GM23338 (cell line): ENCODE data around the gene SLC17A6. TPM values are rescaled to one million over a fixed set of nuclear protein-coding genes. Genes with fewer than 3 reads are reported as not detected.
A peak's percentile ranks its signal among the peaks of the same experiment; 100 is the strongest.

ENCODE experiments used
- ATAC-seq: fragments of 200-7000 bp; cut with Tn5 transposase; 3 replicates; pipeline ENCODE4 v1.9.1; 2020
- DNase-seq: peaks from one replicate; pipeline ENCODE4 v3.0.0-alpha.2; 2015; ENCODE audit warnings: low spot score
- H2AFZ ChIP-seq: fragments of 200-600 bp; sonication (generic); 2 replicates; pipeline ENCODE4 v1.8.0; 2016; ENCODE audit warnings: antibody characterized with exemption, mild to moderate bottlenecking, moderate library complexity
- H3F3A ChIP-seq: fragments of 200-600 bp; sonication (generic); replicated peaks from 2 replicates; pipeline ENCODE4 v1.8.0; 2017; ENCODE audit warnings: antibody characterized with exemption, mixed run types, low read depth
- H3K27ac ChIP-seq: fragments of 200-600 bp; sonication (generic); 2 replicates; pipeline ENCODE4 v1.6.1; 2016; ENCODE audit warnings: low read depth
- H3K27me3 ChIP-seq: fragments of 200-600 bp; sonication (generic); 2 replicates; pipeline ENCODE4 v1.8.0; 2016; ENCODE audit warnings: mild to moderate bottlenecking, mixed run types, moderate library complexity; ENCODE audit not compliant: insufficient read depth
- H3K36me3 ChIP-seq: fragments of 200-600 bp; sonication (generic); 2 replicates; pipeline ENCODE4 v1.8.0; 2016; ENCODE audit warnings: mild to moderate bottlenecking; ENCODE audit not compliant: insufficient read depth
- H3K4me1 ChIP-seq: fragments of 200-600 bp; sonication (generic); 2 replicates; pipeline ENCODE4 v1.8.0; 2016; ENCODE audit warnings: mild to moderate bottlenecking, moderate library complexity; ENCODE audit not compliant: insufficient read depth
- H3K4me2 ChIP-seq: fragments of 200-600 bp; sonication (generic); 2 replicates; pipeline ENCODE4 v1.7.1; 2017; ENCODE audit warnings: mixed run types
- H3K4me3 ChIP-seq: fragments of 200-600 bp; sonication (generic); 2 replicates; pipeline ENCODE4 v1.6.1; 2016; ENCODE audit warnings: mixed run types
- H3K79me2 ChIP-seq: fragments of 200-600 bp; sonication (generic); replicated peaks from 2 replicates; pipeline ENCODE4 v1.8.0; 2017; ENCODE audit warnings: mild to moderate bottlenecking; ENCODE audit not compliant: insufficient read depth
- H3K9me2 ChIP-seq: fragments of 200-600 bp; sonication (generic); 2 replicates; pipeline ENCODE4 v1.8.0; 2017; ENCODE audit not compliant: insufficient read depth
- H4K20me1 ChIP-seq: fragments of 200-600 bp; sonication (generic); replicated peaks from 2 replicates; pipeline ENCODE4 v1.8.0; 2017; ENCODE audit warnings: mild to moderate bottlenecking; ENCODE audit not compliant: insufficient read depth
- H3K27ac Mint-ChIP-seq: 2 replicates; pipeline ENCODE4 v1.8.0; 2020; ENCODE audit warnings: inconsistent platforms, mild to moderate bottlenecking, moderate library complexity, mixed read lengths
- H3K27me3 Mint-ChIP-seq: 3 replicates; pipeline ENCODE4 v1.8.0; 2022; ENCODE audit warnings: low read depth, mild to moderate bottlenecking, moderate library complexity, mixed read lengths, inconsistent platforms; ENCODE audit not compliant: insufficient read depth, poor library complexity
- H3K36me3 Mint-ChIP-seq: 3 replicates; pipeline ENCODE4 v1.8.0; 2021; ENCODE audit warnings: low read depth, mild to moderate bottlenecking, inconsistent platforms, moderate library complexity, mixed read lengths
- H3K4me1 Mint-ChIP-seq: 3 replicates; pipeline ENCODE4 v1.8.0; 2020; ENCODE audit warnings: mild to moderate bottlenecking, inconsistent platforms, mixed read lengths
- H3K4me3 Mint-ChIP-seq: 3 replicates; pipeline ENCODE4 v1.8.0; 2021; ENCODE audit warnings: moderate library complexity, mild to moderate bottlenecking, inconsistent platforms, mixed read lengths
- H3K9me3 Mint-ChIP-seq: 3 replicates; pipeline ENCODE4 v1.8.0; 2020; ENCODE audit warnings: moderate library complexity, mild to moderate bottlenecking, inconsistent platforms, mixed read lengths
- CTCF ChIP-seq, 2 experiments: fragments of 200-600 bp in 1 of 2; sonication (generic) in 1 of 2; conservative IDR thresholded peaks; 2 replicates each; pipeline versions ENCODE4 v1.5.1 to v1.6.1; 2016 to 2017; ENCODE audit warnings: antibody characterized with exemption in 2 of 2, low read depth in 2 of 2, mild to moderate bottlenecking in 2 of 2, moderate library complexity in 1 of 2
- EZH2 ChIP-seq: fragments of 200-600 bp; sonication (generic); IDR thresholded peaks from one replicate; pipeline ENCODE4 v1.8.0; 2017; ENCODE audit warnings: antibody characterized with exemption, mild to moderate bottlenecking, low read depth; ENCODE audit not compliant: unreplicated experiment
- EZH2phosphoT487 ChIP-seq: fragments of 200-600 bp; sonication (generic); IDR thresholded peaks from one replicate; pipeline ENCODE4 v1.8.1; 2018; ENCODE audit warnings: antibody characterized with exemption; ENCODE audit not compliant: unreplicated experiment
- JUNB ChIP-seq: IDR thresholded peaks from one replicate; pipeline ENCODE4 v1.6.1; 2016; ENCODE audit warnings: antibody characterized with exemption; ENCODE audit not compliant: unreplicated experiment
- NANOG ChIP-seq: IDR thresholded peaks from 2 replicates; pipeline ENCODE4 v1.6.1; 2016; ENCODE audit warnings: antibody characterized with exemption, borderline replicate concordance
- REST ChIP-seq: IDR thresholded peaks from one replicate; pipeline ENCODE4 v1.6.1; 2018; ENCODE audit warnings: antibody characterized with exemption; ENCODE audit not compliant: unreplicated experiment
- STAT1 ChIP-seq: IDR thresholded peaks from one replicate; pipeline ENCODE4 v1.6.1; 2016; ENCODE audit warnings: antibody characterized with exemption; ENCODE audit not compliant: unreplicated experiment
- ZNF114 ChIP-seq: fragments of 250-450 bp; sonication (Bioruptor Pico); IDR thresholded peaks from 2 replicates; pipeline ENCODE4 v1.5.0; 2020; ENCODE audit warnings: mild to moderate bottlenecking, moderate library complexity
- ZNF331 ChIP-seq: fragments of 250-450 bp; sonication (Bioruptor Pico); IDR thresholded peaks from 2 replicates; pipeline ENCODE4 v1.5.0; 2020; ENCODE audit warnings: low read depth, mild to moderate bottlenecking, moderate library complexity
- ZNF462 ChIP-seq: fragments of 250-450 bp; sonication (Bioruptor Pico); IDR thresholded peaks from 2 replicates; pipeline ENCODE4 v1.5.0; 2020; ENCODE audit warnings: mild to moderate bottlenecking, moderate library complexity
- polyA plus RNA-seq: library from polyadenylated mRNA; unstranded; fragments of >200 nt; fragmentation: Nextera tagmentation; extraction: Ambion mirVana; gene quantifications from 2 replicates; pipeline ENCODE4 v1.2.1, GENCODE V29; 2016
- total RNA-seq: library from RNA; depleted of rRNA; stranded (reverse); fragments of >200 nt; shearing (Covaris generic); gene quantifications from 2 replicates; pipeline ENCODE4 v1.2.3, GENCODE V29; 2014

The SLC17A6 gene
- total and polyA plus RNA-seq, 2 experiments from 2014 or later = 0.31 TPM

- Histone ChIP-seq H2AFZ (no peak overlapping the region), H3K9me2 (no peaks in the 10 kb centered on the region), H3K4me2 (no peak overlapping the region), H3F3A (no peaks in the 10 kb centered on the region), H3K79me2 (no peaks in the 10 kb centered on the region), H4K20me1 (no peaks in the 10 kb centered on the region), H3K4me1 (no peaks in the 10 kb centered on the region), H3K4me3 (no peak overlapping the region), H3K27ac (no peak overlapping the region), H3K27me3 (no peaks in the 10 kb centered on the region), H3K36me3 (no peaks in the 10 kb centered on the region)
- H3K27ac Mint-ChIP-seq = no peak overlapping the region
- H3K4me3 Mint-ChIP-seq = no peak overlapping the region
- DNase-seq (peak; percentile 76), ATAC-seq (no peak; the same call in 2 of the 3 replicates)
- H3K9me3 Mint-ChIP-seq = no peaks in the 10 kb centered on the region
- no peaks in the 10 kb centered on the region for H3K27me3 Mint-ChIP-seq
- TF ChIP-seq CTCF (conservative IDR thresholded peaks at IDR 0.05; ENCODE audit: low read depth in 2 of 2) (peak; percentile 59 to 76), ZNF114 (CRISPR knock-in tag) (no peak)
- H3K36me3 Mint-ChIP-seq = no peaks in the 10 kb centered on the region
- no peaks in the 10 kb centered on the region for H3K4me1 Mint-ChIP-seq
These were observed 33.7 kb upstream of the SLC17A6 start for GRCh38 chr11:22304337-22304961.

GRCh38 chr11:22317656-22318055 lies 20.5 kb upstream of the SLC17A6 start:
- peaks cover 3% of the 10 kb centered on the region for H3K27me3 Mint-ChIP-seq
- no peak for TF ChIP-seq NANOG
- TF ChIP-seq EZH2phosphoT487 = no peak
- no peak for TF ChIP-seq ZNF462 (CRISPR knock-in tag)
- no peak for TF ChIP-seq ZNF331 (CRISPR knock-in tag)
- no peak for TF ChIP-seq STAT1
- TF ChIP-seq JUNB = no peak
- no peak for TF ChIP-seq EZH2
- no peak for TF ChIP-seq ZNF114 (CRISPR knock-in tag)
- TF ChIP-seq REST = no peak

More at GRCh38 chr11:22317656-22318055, 20.5 kb upstream of the SLC17A6 start:
- H3F3A ChIP-seq = no peaks in the 10 kb centered on the region
- no peak overlapping the region for H3K4me2 ChIP-seq
- Mint-ChIP-seq H3K4me1 (peaks cover 3% of the 10 kb centered on the region; the same call in 1 of the 3 replicates), H3K9me3 (no peaks in the 10 kb centered on the region), H3K36me3 (no peaks in the 10 kb centered on the region), H3K4me3 (no peak overlapping the region), H3K27ac (no peak overlapping the region)
- H3K27me3 ChIP-seq = no peaks in the 10 kb centered on the region
- no peak overlapping the region for H2AFZ ChIP-seq
- no peaks in the 10 kb centered on the region for H3K36me3 ChIP-seq
- no peak for ATAC-seq
- DNase-seq = no peak
- no peaks in the 10 kb centered on the region for H3K4me1 ChIP-seq
- no peak overlapping the region for H3K4me3 ChIP-seq
- H3K79me2 ChIP-seq = no peaks in the 10 kb centered on the region
- H3K27ac ChIP-seq = no peak overlapping the region
- no peaks in the 10 kb centered on the region for H4K20me1 ChIP-seq
- H3K9me2 ChIP-seq = no peaks in the 10 kb centered on the region
